ENCODE measurements around the gene MYH7.
A peak's percentile ranks its signal among the peaks of the same experiment; 100 is the strongest.

GRCh38 chr14:23483236-23483854, 47.9 kb upstream of the MYH7 start:
- TF ChIP-seq CTCF (IDR thresholded peaks at IDR 0.05; ENCODE audit: insufficient read depth, low read depth, low read length) = peak; percentile 25
- no peak for TF ChIP-seq EZH2 (IDR thresholded peaks at IDR 0.05; ENCODE audit: insufficient read depth, low read length)

Measured in astrocyte (in vitro differentiated cells and primary cell).